ENCODE measurements around the gene NME7. TPM values are rescaled to one million over a fixed set of nuclear protein-coding genes. Genes with fewer than 3 reads are reported as not detected.

The NME7 gene
- total RNA-seq, 1 experiment from 2014 or later: 21.8 TPM

- Histone ChIP-seq H2AFZ (ENCODE audit: low read depth, low read length, poor library complexity, severe bottlenecking) (no peak overlapping the region), H3K36me3 (ENCODE audit: control insufficient read depth in 1 of 2, insufficient read depth in 2 of 2, low read length in 2 of 2) (no peaks in the 10 kb centered on the region), H3K9me3 (ENCODE audit: control insufficient read depth in 1 of 2, insufficient read depth in 1 of 2, low read depth in 1 of 2, low read length in 2 of 2) (no peaks in the 10 kb centered on the region; a peak in 1 of 4 replicates), H3K4me3 (replicated peaks in 1 of 2; ENCODE audit: low read depth in 1 of 2, low read length in 2 of 2) (no peak overlapping the region), H3K27ac (ENCODE audit: low read depth, low read length) (no peak overlapping the region), H3K4me2 (ENCODE audit: low read length) (no peak overlapping the region), H4K20me1 (ENCODE audit: insufficient read depth) (no peaks in the 10 kb centered on the region), H3K27me3 (ENCODE audit: insufficient read depth, low read length) (no peaks in the 10 kb centered on the region), H3K79me2 (ENCODE audit: insufficient read depth, low read length) (no peaks in the 10 kb centered on the region), H3K4me1 (ENCODE audit: control insufficient read depth in 1 of 2, insufficient read depth in 2 of 2, low read length in 2 of 2) (peaks cover 0 to 20% of the 10 kb centered on the region in 2 experiments; a peak in 2 of 4 replicates), H3K9ac (ENCODE audit: low read length) (no peak overlapping the region), H3K9me2 (ENCODE audit: insufficient read depth) (no peaks in the 10 kb centered on the region)
- no peak for DNase-seq (ENCODE audit: low read depth, low spot score)
- CTCF ChIA-PET: interaction anchor here (1.3 kb wide), 1 partner anchor 18 kb away, joined by 5 read pairs; no protein-coding TSS in a partner anchor
- BruUV-seq (replicated peaks): no TSS peak
- no peak for ATAC-seq
- TF ChIP-seq ELF1 (IDR thresholded peaks at IDR 0.05; ENCODE audit: borderline replicate concordance, low read depth) (no peak), POLR2A (IDR thresholded peaks at IDR 0.05; ENCODE audit: borderline replicate concordance, extremely low read depth, insufficient read depth, insufficient read length) (no peak), TCF7L2 (IDR thresholded peaks at IDR 0.05; ENCODE audit: borderline replicate concordance, extremely low read depth, insufficient read depth, insufficient read length) (no peak), SP1 (IDR thresholded peaks at IDR 0.05; ENCODE audit: low read depth) (no peak), ZBTB33 (IDR thresholded peaks at IDR 0.05; ENCODE audit: extremely low read depth, insufficient replicate concordance, low read length) (no peak), SRF (IDR thresholded peaks at IDR 0.05; ENCODE audit: low read depth) (no peak)
- intact Hi-C loops (cut with micrococcal nuclease): no loop called here
- POLR2A ChIA-PET: no interaction called here
- RAD21 ChIA-PET (ENCODE audit: low non-redundant PET in 1 of 2, low total read pairs in 2 of 2, uncharacterized antibody in 2 of 2, unreplicated experiment in 2 of 2): no interaction called here
These were observed 36.7 kb downstream of the NME7 start for GRCh38 chr1:169330927-169331326.

GRCh38 chr1:169329383-169329782 lies 38.2 kb downstream of the NME7 start:
- RAD21 ChIA-PET (ENCODE audit: low non-redundant PET in 1 of 2, low total read pairs in 2 of 2, uncharacterized antibody in 2 of 2, unreplicated experiment in 2 of 2): no interaction called here
- DNase-seq (ENCODE audit: low read depth, low spot score) (no peak), ATAC-seq (no peak)
- Histone ChIP-seq H3K4me1 (ENCODE audit: control insufficient read depth in 1 of 2, insufficient read depth in 2 of 2, low read length in 2 of 2) (peaks cover 0 to 28% of the 10 kb centered on the region in 2 experiments; a peak in 3 of 4 replicates), H3K79me2 (ENCODE audit: insufficient read depth, low read length) (no peaks in the 10 kb centered on the region), H3K9me2 (ENCODE audit: insufficient read depth) (no peaks in the 10 kb centered on the region), H3K9ac (ENCODE audit: low read length) (no peak overlapping the region), H3K27ac (ENCODE audit: low read depth, low read length) (no peak overlapping the region), H2AFZ (ENCODE audit: low read depth, low read length, poor library complexity, severe bottlenecking) (no peak overlapping the region), H3K9me3 (ENCODE audit: control insufficient read depth in 1 of 2, insufficient read depth in 1 of 2, low read depth in 1 of 2, low read length in 2 of 2) (no peaks in the 10 kb centered on the region; a peak in 1 of 4 replicates), H3K36me3 (ENCODE audit: control insufficient read depth in 1 of 2, insufficient read depth in 2 of 2, low read length in 2 of 2) (no peaks in the 10 kb centered on the region), H3K4me3 (replicated peaks in 1 of 2; ENCODE audit: low read depth in 1 of 2, low read length in 2 of 2) (no peak overlapping the region), H4K20me1 (ENCODE audit: insufficient read depth) (no peaks in the 10 kb centered on the region), H3K27me3 (ENCODE audit: insufficient read depth, low read length) (no peaks in the 10 kb centered on the region), H3K4me2 (ENCODE audit: low read length) (no peak overlapping the region)
- POLR2A ChIA-PET: no interaction called here
- CTCF ChIA-PET: no interaction called here
- intact Hi-C loops (cut with micrococcal nuclease): no loop called here
- BruUV-seq (replicated peaks): no TSS peak
- TF ChIP-seq EZH2 (IDR thresholded peaks at IDR 0.05) (no peak), FOSL1 (IDR thresholded peaks at IDR 0.05; ENCODE audit: low read depth) (no peak), RAD21 (IDR thresholded peaks at IDR 0.05; ENCODE audit: low read depth) (no peak), CEBPB (IDR thresholded peaks at IDR 0.05; ENCODE audit: low read depth) (no peak), MAX (IDR thresholded peaks at IDR 0.05) (no peak), REST (IDR thresholded peaks at IDR 0.05; ENCODE audit: low read depth) (no peak), TCF7L2 (IDR thresholded peaks at IDR 0.05; ENCODE audit: borderline replicate concordance, extremely low read depth, insufficient read depth, insufficient read length) (no peak), EZH2phosphoT487 (IDR thresholded peaks at IDR 0.05; ENCODE audit: borderline replicate concordance) (no peak)
